A549 treated with RU486 at 1 μM for 4 hours (cell line): ENCODE results near the gene ADCY2. TPM values are rescaled to one million over a fixed set of nuclear protein-coding genes. Genes with fewer than 3 reads are reported as not detected.

Experiments used
- total RNA-seq: library from RNA; stranded (reverse); fragments of 200-300 nt; extraction: Qiagen RNA extraction; gene quantifications from 5 replicates; pipeline ENCODE4 v1.2.3, GENCODE V29; 2022; ENCODE audit warnings: low read depth

Gene ADCY2
- total RNA-seq, result not detected in 5 replicates

GRCh38 chr5:7395947-7396712 lies at the start of gene ADCY2:
ADCY2 (plus strand) TSS chr5:7396138; CDS start chr5:7396297, 159 bp downstream.

DNA sequence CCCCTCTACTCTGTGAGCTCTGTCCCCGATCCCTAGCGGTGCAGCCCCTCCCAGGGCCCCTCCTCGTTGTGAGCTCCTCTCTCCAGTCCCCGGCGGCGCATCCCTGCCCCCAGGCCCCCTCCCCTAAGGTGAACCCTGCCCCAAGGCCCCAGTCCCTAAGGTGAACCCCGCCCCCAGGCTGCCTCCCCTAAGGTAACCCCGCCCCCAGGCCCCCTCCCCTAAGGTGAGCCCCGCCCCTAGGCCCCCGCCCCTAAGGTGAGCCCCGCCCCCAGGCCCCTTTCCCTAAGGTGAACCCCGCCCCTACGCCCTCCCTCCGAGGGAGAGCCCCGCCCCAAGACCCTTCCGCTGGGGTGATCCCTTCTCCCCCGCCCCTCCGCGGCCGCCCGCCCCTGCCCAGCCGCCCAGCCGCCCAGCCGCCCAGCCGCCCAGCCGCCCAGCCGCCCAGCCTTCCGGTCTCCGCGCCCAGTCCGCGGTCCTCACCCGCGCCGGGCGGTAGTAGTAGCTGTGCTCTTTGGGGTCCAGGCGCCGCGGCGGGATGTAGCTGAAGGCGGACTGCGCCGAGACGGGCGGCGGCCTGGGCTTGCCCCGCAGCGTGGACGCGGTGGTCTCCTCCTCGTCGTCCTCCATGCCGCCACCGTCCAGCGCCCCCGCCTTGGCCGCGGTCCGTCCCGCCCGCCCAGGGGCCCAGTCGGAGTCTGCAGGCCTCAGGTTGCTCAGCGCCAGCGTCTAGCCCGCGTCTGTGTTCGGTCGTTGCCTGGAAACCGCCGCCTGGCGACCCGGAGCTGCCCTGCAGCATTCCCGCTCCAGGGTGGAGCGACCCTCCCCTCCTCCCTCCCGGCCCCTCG lies 454.7 kb downstream of the ADCY2 start, which contains the start of gene CFAP90:
TSS of gene CFAP90 (minus strand) at position 739 of the 845 bp plus-strand sequence. CDS start at position 627, 112 bp downstream.

GRCh38 chr5:7868773-7869473 lies 473.0 kb downstream of the ADCY2 start, which contains the start of the genes FASTKD3 and MTRR:
FASTKD3 (minus strand) TSS chr5:7869031; CDS start chr5:7868083, 948 bp downstream.
MTRR (plus strand) TSS chr5:7869148; CDS start chr5:7870795, 1,647 bp downstream.

